ENCODE measurements around the gene COL20A1. TPM values are rescaled to one million over a fixed set of nuclear protein-coding genes. Genes with fewer than 3 reads are reported as not detected.

The COL20A1 gene
- total RNA-seq, 2 experiments from 2014 or later, result not detected

DNA sequence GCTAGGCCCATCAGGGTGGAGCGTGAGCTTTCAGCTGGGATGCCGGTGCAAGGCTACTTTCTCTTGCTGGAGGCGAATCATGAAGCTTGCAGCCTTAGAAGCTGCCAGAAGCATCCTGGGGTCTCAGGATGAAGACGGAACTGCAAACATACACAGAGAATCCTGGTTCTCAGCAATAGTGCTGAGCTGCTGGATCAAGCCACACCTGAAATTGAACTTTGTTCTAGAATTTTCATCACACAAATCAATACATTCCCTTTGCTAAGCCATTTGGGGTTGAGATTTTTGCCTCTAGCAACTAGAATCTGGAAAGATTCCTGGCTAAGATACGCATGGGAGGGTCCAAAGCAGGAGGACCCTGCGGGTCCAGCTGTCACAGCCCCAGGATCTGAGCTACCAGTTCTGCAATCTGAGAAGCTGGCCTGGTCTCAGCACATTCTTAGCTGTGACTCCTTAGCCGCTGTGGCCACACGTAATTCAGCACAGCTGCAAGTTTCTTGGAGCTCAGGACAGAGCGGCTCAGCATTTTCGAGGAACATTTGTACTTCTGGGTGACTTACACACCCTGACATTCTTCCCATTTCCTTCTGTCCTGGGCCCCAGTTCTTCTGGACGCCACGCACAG lies 27.0 kb upstream of the COL20A1 start:
- CTCF ChIA-PET, result no interaction called here
- DNase-seq, result no peak
- H3K36me3 Mint-ChIP-seq, result no peaks in the 10 kb centered on the region
- H3K4me3 Mint-ChIP-seq, result no peak overlapping the region
- no peak for ATAC-seq
- no peaks in the 10 kb centered on the region for H3K9me3 Mint-ChIP-seq (ENCODE audit: low read depth)
- H3K27ac Mint-ChIP-seq, result no peak overlapping the region
- H3K4me1 Mint-ChIP-seq, result peaks cover 6% of the 10 kb centered on the region
- peaks cover 19% of the 10 kb centered on the region for H3K27me3 Mint-ChIP-seq

DNA sequence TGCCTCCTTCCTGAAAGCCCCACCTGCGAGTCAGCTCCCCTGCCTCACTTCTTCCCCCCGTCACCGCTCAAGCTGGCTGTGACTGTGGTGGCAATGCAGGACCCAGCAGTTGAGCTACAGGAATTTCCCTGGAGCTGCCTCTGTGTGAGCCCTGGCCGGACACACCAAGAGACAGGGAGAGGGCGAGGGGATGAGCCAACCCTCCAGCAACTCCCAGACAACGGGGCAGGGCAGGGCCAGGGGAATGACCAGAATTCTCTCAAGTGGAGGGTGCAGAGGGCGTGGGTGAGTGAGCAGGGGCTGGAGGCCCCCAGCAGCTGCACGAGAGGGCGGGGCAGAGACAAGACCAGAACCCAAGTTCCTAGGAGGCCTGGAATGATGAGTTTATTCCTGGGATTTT lies 25.3 kb upstream of the COL20A1 start:
- no peak for DNase-seq
- Mint-ChIP-seq H3K36me3 (peaks cover 1% of the 10 kb centered on the region), H3K27ac (no peak overlapping the region), H3K4me3 (no peak overlapping the region), H3K9me3 (ENCODE audit: low read depth) (no peaks in the 10 kb centered on the region), H3K4me1 (peaks cover 6% of the 10 kb centered on the region), H3K27me3 (peaks cover 15% of the 10 kb centered on the region)
- ATAC-seq, result no peak
- CTCF ChIA-PET, result no interaction called here

DNA sequence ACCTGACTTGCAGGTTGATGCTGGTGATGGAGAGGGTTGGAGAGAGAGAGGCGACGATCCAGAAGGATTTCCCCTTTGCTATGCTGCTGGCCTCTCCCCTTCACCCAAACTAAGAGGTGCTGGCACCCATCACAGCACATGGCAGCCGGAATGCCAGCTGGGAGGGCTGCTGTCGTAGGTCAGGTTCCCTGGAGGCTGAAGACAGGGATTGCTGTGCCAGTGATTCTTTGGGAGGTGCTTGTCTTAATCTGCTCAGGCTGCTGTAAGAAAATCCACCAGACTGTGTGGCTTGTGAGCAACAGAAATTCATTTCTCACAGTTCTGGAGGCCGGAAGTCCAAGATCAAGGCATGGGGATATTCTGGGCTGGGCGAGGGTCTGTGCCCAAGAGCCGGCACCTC lies 24.7 kb upstream of the COL20A1 start:
- H3K9me3 Mint-ChIP-seq (ENCODE audit: low read depth), result no peaks in the 10 kb centered on the region
- DNase-seq (no peak), ATAC-seq (no peak)
- peaks cover 6% of the 10 kb centered on the region for H3K4me1 Mint-ChIP-seq
- peaks cover 12% of the 10 kb centered on the region for H3K27me3 Mint-ChIP-seq
- H3K36me3 Mint-ChIP-seq, result peaks cover 1% of the 10 kb centered on the region
- CTCF ChIA-PET, result no interaction called here
- H3K27ac Mint-ChIP-seq, result no peak overlapping the region
- H3K4me3 Mint-ChIP-seq, result no peak overlapping the region

- Mint-ChIP-seq H3K4me3 (no peak overlapping the region), H3K9me3 (ENCODE audit: low read depth) (no peaks in the 10 kb centered on the region), H3K4me1 (peaks cover 11% of the 10 kb centered on the region), H3K27ac (no peak overlapping the region), H3K36me3 (peaks cover 1% of the 10 kb centered on the region), H3K27me3 (peaks cover 12% of the 10 kb centered on the region)
- CTCF ChIA-PET, result no interaction called here
- ATAC-seq (no peak), DNase-seq (no peak)
Observed at GRCh38 chr20:63268671-63269439, 24.1 kb upstream of the COL20A1 start.

GRCh38 chr20:63269724-63270123 lies 23.3 kb upstream of the COL20A1 start:
- Mint-ChIP-seq H3K27me3 (peaks cover 5% of the 10 kb centered on the region), H3K9me3 (ENCODE audit: low read depth) (no peaks in the 10 kb centered on the region), H3K4me1 (peaks cover 19% of the 10 kb centered on the region), H3K4me3 (no peak overlapping the region), H3K36me3 (peaks cover 1% of the 10 kb centered on the region), H3K27ac (no peak overlapping the region)
- ATAC-seq, result no peak
- CTCF ChIA-PET, result no interaction called here
- DNase-seq, result no peak

GRCh38 chr20:63270606-63271325 lies 22.2 kb upstream of the COL20A1 start:
- no peak for ATAC-seq
- H3K4me1 Mint-ChIP-seq, result peaks cover 26% of the 10 kb centered on the region
- H3K27me3 Mint-ChIP-seq, result peaks cover 3% of the 10 kb centered on the region
- no peak for DNase-seq
- CTCF ChIA-PET, result interaction anchor here (1.0 to 1.8 kb wide), 2 partner anchors 20 to 47 kb away, joined by 3 to 5 read pairs; no protein-coding TSS in a partner anchor
- peaks cover 1% of the 10 kb centered on the region for H3K36me3 Mint-ChIP-seq
- H3K4me3 Mint-ChIP-seq, result no peak overlapping the region
- H3K9me3 Mint-ChIP-seq (ENCODE audit: low read depth), result no peaks in the 10 kb centered on the region
- H3K27ac Mint-ChIP-seq, result no peak overlapping the region

GRCh38 chr20:63272105-63273058 lies 20.6 kb upstream of the COL20A1 start, which contains the start of gene ARFGAP1:
TSS of gene ARFGAP1 (plus strand) at chr20:63272813. CDS start at chr20:63275581, 2,768 bp downstream.
- Mint-ChIP-seq H3K27me3 (no peaks in the 10 kb centered on the region), H3K36me3 (peaks cover 1% of the 10 kb centered on the region), H3K4me3 (peak within 1 kb of the TSS; percentile 79), H3K4me1 (peaks cover 26% of the 10 kb centered on the region), H3K9me3 (ENCODE audit: low read depth) (no peaks in the 10 kb centered on the region), H3K27ac (peak within 1 kb of the TSS; percentile 82)
- DNase-seq (peak; percentile 93), ATAC-seq (peak; percentile 97)
- CTCF ChIA-PET, result interaction anchor here (0.6 to 1.8 kb wide), 6 partner anchors 18 to 224 kb away, joined by 3 to 7 read pairs (median 4); partner anchors contain the start of genes BIRC7 and YTHDF1

- ATAC-seq, result no peak
Observed at GRCh38 chr20:63273059-63273579, 19.9 kb upstream of the COL20A1 start.

GRCh38 chr20:63273635-63274380 lies 19.2 kb upstream of the COL20A1 start:
- Mint-ChIP-seq H3K27me3 (no peaks in the 10 kb centered on the region), H3K4me3 (peak overlapping the region; percentile 79), H3K9me3 (ENCODE audit: low read depth) (no peaks in the 10 kb centered on the region), H3K27ac (peak overlapping the region; percentile 82), H3K36me3 (peaks cover 1% of the 10 kb centered on the region), H3K4me1 (peaks cover 26% of the 10 kb centered on the region)
- DNase-seq (no peak), ATAC-seq (no peak)
- CTCF ChIA-PET, result interaction anchor here (1.3 kb wide), 1 partner anchor 13 kb away, joined by 5 read pairs; no protein-coding TSS in a partner anchor

More at GRCh38 chr20:63273059-63273579, 19.9 kb upstream of the COL20A1 start:
- H3K4me1 Mint-ChIP-seq, result peaks cover 26% of the 10 kb centered on the region
- no peaks in the 10 kb centered on the region for H3K27me3 Mint-ChIP-seq
- H3K4me3 Mint-ChIP-seq, result peak overlapping the region; percentile 79
- peak overlapping the region; percentile 82 for H3K27ac Mint-ChIP-seq
- H3K36me3 Mint-ChIP-seq, result peaks cover 1% of the 10 kb centered on the region
- H3K9me3 Mint-ChIP-seq (ENCODE audit: low read depth), result no peaks in the 10 kb centered on the region
- DNase-seq, result no peak
- CTCF ChIA-PET, result interaction anchor here (0.6 to 1.3 kb wide), 6 partner anchors 14 to 223 kb away, joined by 3 to 7 read pairs (median 4); partner anchors contain the start of genes BIRC7 and YTHDF1

DNA sequence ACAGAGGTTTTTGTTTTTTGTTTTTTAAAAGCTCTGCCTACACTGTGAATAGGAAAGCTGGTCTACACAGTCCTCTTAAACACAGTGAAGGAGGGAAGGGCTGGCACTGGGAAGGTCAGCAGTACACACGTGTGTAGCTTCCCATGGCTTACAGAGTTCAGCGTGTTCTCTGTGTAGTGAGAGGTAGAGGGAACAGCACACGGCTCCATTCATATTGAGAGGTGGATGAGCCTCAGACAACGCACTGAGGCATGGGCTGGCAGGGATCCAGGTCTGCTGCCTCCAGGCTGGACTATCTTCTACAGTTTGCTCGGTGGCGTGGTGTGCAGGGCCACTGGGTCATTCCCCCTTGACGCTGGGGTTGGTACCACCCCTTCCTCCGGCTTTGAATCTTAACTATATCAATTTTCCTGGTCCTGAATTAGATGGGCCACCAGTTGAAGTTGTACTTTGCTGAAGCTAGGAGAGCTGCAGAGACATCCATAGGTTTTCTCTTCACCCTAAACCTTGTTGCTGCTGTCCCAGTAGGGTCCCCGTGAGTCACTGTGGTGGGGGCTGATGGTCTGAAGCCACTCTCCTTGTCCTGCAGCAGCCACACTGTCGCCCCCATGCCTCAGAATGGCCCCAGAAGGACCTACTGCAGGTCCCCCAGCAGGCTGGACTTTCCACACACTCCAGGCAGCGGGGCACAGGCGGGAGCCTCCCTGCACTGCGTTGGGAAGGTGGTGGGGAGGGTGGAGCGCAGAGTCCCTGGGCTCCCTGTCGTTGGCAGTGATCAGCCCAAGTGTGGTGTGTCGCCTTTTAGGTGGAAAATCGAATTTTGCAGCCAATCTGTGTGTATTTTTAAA lies 18.4 kb upstream of the COL20A1 start:
- H3K36me3 Mint-ChIP-seq, result peaks cover 3% of the 10 kb centered on the region
- CTCF ChIA-PET, result interaction anchor here (1.3 kb wide), 1 partner anchor 12 kb away, joined by 5 read pairs; no protein-coding TSS in a partner anchor
- no peak overlapping the region for H3K27ac Mint-ChIP-seq
- H3K9me3 Mint-ChIP-seq (ENCODE audit: low read depth), result no peaks in the 10 kb centered on the region
- H3K27me3 Mint-ChIP-seq, result no peaks in the 10 kb centered on the region
- peak overlapping the region; percentile 24 for H3K4me3 Mint-ChIP-seq
- no peak for ATAC-seq
- no peak for DNase-seq
- peaks cover 26% of the 10 kb centered on the region for H3K4me1 Mint-ChIP-seq

DNA sequence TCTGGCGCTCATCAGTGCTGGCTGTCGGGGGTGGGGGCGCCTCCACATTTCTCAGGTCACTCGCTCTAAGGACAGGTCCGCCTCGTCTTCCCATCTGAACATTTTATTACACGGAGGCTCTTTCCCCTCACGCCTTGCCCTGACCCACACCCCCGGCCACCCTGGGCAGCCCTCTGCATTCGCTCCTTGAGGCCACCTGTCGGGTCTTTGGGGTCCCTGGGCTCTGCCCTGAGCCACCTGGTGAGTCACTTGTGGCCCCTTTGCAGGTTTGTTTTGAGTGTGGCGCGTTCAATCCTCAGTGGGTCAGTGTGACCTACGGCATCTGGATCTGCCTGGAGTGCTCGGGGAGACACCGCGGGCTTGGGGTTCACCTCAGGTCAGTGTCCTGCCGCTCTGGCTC lies 17.2 kb upstream of the COL20A1 start:
- no peak for DNase-seq
- Mint-ChIP-seq H3K9me3 (ENCODE audit: low read depth) (no peaks in the 10 kb centered on the region), H3K27ac (no peak overlapping the region), H3K36me3 (peaks cover 3% of the 10 kb centered on the region), H3K4me1 (peaks cover 25% of the 10 kb centered on the region), H3K27me3 (no peaks in the 10 kb centered on the region), H3K4me3 (no peak overlapping the region)
- CTCF ChIA-PET, result no interaction called here
- no peak for ATAC-seq

Data from activated CD8-positive, alpha-beta memory T cell treated with anti-CD3 and anti-CD28 coated beads, Interleukin-2, amount 10 ng/mL, durations not matched to agents 7 days and 5 days (primary cell).